HG03097 (cell line): ENCODE data around the gene CPA2.
"Not testable (repeated sequence)": the region's sequence is repeated elsewhere in the genome, so short reads cannot be mapped to it uniquely, and the experiment has no call there.

ENCODE experiments used
- ATAC-seq: cut with Tn5 transposase; IDR thresholded peaks from one replicate; pipeline ENCODE4 v1.9.1; 2021; ENCODE audit not compliant: unreplicated experiment, low FRiP score

CPA2 gene

GRCh38 chr7:130249626-130250025 lies 17.0 kb upstream of the CPA2 start:
- ATAC-seq: not testable (repeated sequence)

- ATAC-seq: no peak
Measured at GRCh38 chr7:130254555-130254954, 12.1 kb upstream of the CPA2 start.

GRCh38 chr7:130256704-130257103 lies 10.0 kb upstream of the CPA2 start:
- ATAC-seq: no peak

GRCh38 chr7:130258494-130259078 lies 8.1 kb upstream of the CPA2 start:
- ATAC-seq: no peak

GRCh38 chr7:130262448-130262847 lies 4.2 kb upstream of the CPA2 start:
- ATAC-seq: no peak

GRCh38 chr7:130263130-130263529 lies 3.5 kb upstream of the CPA2 start:
- no peak for ATAC-seq

- ATAC-seq: no peak
Measured at GRCh38 chr7:130266961-130267321, 278 bp downstream of the CPA2 start.

- ATAC-seq: no peak
Measured at GRCh38 chr7:130268463-130269317, 2.0 kb downstream of the CPA2 start.

- no peak for ATAC-seq
Measured at GRCh38 chr7:130269318-130269694, 2.6 kb downstream of the CPA2 start.

- no peak for ATAC-seq
Measured at GRCh38 chr7:130270947-130271800, 4.5 kb downstream of the CPA2 start.

- ATAC-seq: no peak
Measured at GRCh38 chr7:130272381-130273080, 5.9 kb downstream of the CPA2 start.

- ATAC-seq: no peak
Measured at GRCh38 chr7:130273081-130273932, 6.6 kb downstream of the CPA2 start.

- no peak for ATAC-seq
Measured at GRCh38 chr7:130273933-130274255, 7.2 kb downstream of the CPA2 start.

GRCh38 chr7:130274296-130274695 lies 7.6 kb downstream of the CPA2 start:
- ATAC-seq: no peak

- no peak for ATAC-seq
Measured at GRCh38 chr7:130274983-130275591, 8.4 kb downstream of the CPA2 start.

GRCh38 chr7:130275826-130276297 lies 9.2 kb downstream of the CPA2 start:
- no peak for ATAC-seq

GRCh38 chr7:130276796-130277762 lies 10.4 kb downstream of the CPA2 start:
- ATAC-seq: no peak
